Mucosa of rectum (tissue), 2 donors: ENCODE data around the gene RAD51B.
A peak's percentile ranks its signal among the peaks of the same experiment; 100 is the strongest.

ENCODE experiments used
- H3K27ac ChIP-seq, 2 donors: one replicate each; pipeline ENCODE4 v1.7.0; 2013; ENCODE audit warnings: inconsistent platforms in 2 of 2, low read depth in 2 of 2, low read length in 2 of 2
- H3K27me3 ChIP-seq, 2 donors: one replicate each; pipeline ENCODE4 v1.7.0; 2013; ENCODE audit warnings: low read length in 2 of 2; ENCODE audit not compliant: control insufficient read depth in 2 of 2, insufficient read depth in 2 of 2
- H3K36me3 ChIP-seq, 2 donors: one replicate each; pipeline ENCODE4 v1.7.0; 2013; ENCODE audit warnings: low read length in 2 of 2; ENCODE audit not compliant: control insufficient read depth in 2 of 2, insufficient read depth in 2 of 2
- H3K4me1 ChIP-seq, 2 donors: one replicate each; pipeline ENCODE4 v1.7.0; 2013; ENCODE audit warnings: low read length in 2 of 2, mild to moderate bottlenecking in 1 of 2; ENCODE audit not compliant: control insufficient read depth in 2 of 2, insufficient read depth in 2 of 2
- H3K4me3 ChIP-seq, 2 donors: one replicate each; pipeline ENCODE4 v1.7.0; 2013; ENCODE audit warnings: low read length in 2 of 2
- H3K9ac ChIP-seq, 2 donors: one replicate each; pipeline ENCODE4 v1.7.0; 2013; ENCODE audit warnings: low read length in 2 of 2, low read depth in 1 of 2, mild to moderate bottlenecking in 1 of 2
- H3K9me3 ChIP-seq, 2 donors: one replicate each; pipeline ENCODE4 v1.7.0; 2013; ENCODE audit warnings: low read length in 2 of 2; ENCODE audit not compliant: control insufficient read depth in 2 of 2
- donor health status: healthy.
- donor health status: Normal muscosa, but diverticular disease.

RAD51B gene

DNA sequence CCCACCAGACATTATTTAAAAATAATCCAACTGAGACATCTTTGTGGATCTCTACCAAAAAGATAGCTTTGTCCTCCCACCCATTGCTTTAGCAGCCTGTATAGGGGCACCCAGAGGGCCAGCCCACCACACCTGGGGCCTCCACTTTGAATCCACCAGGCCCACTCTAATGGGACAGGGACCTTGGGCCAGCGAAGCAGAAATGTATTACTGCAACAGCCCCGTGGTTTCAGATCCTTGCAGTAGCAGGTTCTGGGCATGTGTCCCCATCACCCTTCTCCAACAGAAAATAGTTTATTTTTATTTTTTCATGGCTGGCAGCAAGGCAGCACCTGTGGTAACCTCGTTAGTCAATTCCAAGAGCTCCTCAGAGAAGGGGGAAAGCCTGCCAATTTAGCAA, 754.9 kb downstream of the RAD51B start:
- no peaks in the 10 kb centered on the region for H3K36me3 ChIP-seq
- H3K4me3 ChIP-seq, result no peak overlapping the region
- no peaks in the 10 kb centered on the region for H3K9me3 ChIP-seq
- H3K27ac ChIP-seq, result no peak overlapping the region
- H3K9ac ChIP-seq, result no peak overlapping the region
- H3K27me3 ChIP-seq, result no peaks in the 10 kb centered on the region
- H3K4me1 ChIP-seq, result peaks cover 5 to 6% of the 10 kb centered on the region in 2 donors

DNA sequence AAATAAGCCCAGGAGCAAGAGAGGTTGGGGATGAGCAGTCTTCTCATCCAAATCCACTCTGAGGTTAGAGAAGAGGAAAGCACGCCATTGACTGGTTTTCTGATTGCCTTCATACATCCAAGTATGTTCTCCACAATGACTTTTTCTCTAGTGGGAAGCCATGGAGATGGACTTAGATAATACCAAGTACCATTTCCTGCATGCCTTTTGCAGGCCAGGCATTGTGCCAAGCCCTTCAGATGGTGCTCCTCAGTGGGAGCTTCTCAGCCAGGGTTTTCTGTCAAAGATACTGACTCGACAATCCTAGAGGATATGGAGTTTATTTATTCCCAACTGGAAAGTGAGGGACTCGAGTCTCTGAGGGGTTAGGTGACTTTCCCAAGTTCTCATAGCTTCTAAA, 755.3 kb downstream of the RAD51B start:
- Histone ChIP-seq H3K4me1 (peaks cover 3 to 5% of the 10 kb centered on the region in 2 donors), H3K27ac (peak overlapping the region in 1 of 2 donors; percentile 4)

DNA sequence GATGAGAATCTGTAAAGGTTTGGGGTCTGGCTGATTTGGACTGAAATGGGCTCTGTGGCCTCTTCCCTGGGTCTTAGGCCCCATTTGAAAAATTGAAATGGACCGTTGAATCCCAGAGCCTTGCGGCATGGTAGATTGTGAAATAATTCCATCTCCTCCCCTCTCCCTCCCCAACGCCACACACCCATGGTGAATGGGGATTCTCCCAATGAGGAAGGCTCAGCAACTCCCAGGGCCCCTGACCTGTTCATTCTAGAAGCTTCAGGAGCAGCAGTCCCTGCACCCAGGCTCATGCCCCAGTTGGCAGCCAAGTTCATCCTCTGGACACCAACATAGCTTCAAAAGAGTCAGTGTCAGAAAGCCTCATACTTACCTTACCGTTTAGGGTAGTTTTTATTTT, 755.8 kb downstream of the RAD51B start:
- no peaks in the 10 kb centered on the region for H3K27me3 ChIP-seq
- H3K4me3 ChIP-seq, result no peak overlapping the region
- peak overlapping the region in 1 of 2 donors; percentile 4 for H3K27ac ChIP-seq
- peaks cover 0 to 5% of the 10 kb centered on the region in 2 donors for H3K4me1 ChIP-seq
- no peaks in the 10 kb centered on the region for H3K36me3 ChIP-seq
- no peaks in the 10 kb centered on the region for H3K9me3 ChIP-seq
- H3K9ac ChIP-seq, result no peak overlapping the region

More for the DNA sequence above, 755.3 kb downstream of the RAD51B start:
- H3K9ac ChIP-seq, result no peak overlapping the region
- no peaks in the 10 kb centered on the region for H3K36me3 ChIP-seq
- H3K9me3 ChIP-seq, result no peaks in the 10 kb centered on the region
- H3K4me3 ChIP-seq, result no peak overlapping the region
- no peaks in the 10 kb centered on the region for H3K27me3 ChIP-seq

DNA sequence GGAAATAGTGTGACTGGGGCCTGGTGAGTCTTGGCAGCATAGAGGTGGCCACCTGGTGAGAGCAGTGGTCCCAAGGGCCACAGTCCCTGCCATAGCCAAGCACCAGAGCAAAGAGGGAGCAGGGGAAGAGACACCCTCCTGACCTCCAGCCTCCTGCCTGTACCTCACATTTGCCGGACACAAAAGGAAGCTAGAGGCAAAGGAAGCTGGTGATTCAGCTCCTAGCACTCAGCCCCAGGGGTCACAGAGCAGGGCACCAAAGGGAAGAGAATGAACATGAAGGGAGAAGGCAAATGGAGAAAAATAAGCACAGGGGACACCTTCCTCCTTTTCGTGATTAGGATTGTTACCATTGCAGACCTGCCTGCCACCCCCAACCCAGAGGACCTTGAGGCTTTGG, 756.5 kb downstream of the RAD51B start:
- Histone ChIP-seq H3K9me3 (no peaks in the 10 kb centered on the region), H3K27ac (no peak overlapping the region), H3K4me3 (no peak overlapping the region), H3K9ac (no peak overlapping the region), H3K36me3 (no peaks in the 10 kb centered on the region), H3K4me1 (peaks cover 0 to 5% of the 10 kb centered on the region in 2 donors), H3K27me3 (no peaks in the 10 kb centered on the region)

DNA sequence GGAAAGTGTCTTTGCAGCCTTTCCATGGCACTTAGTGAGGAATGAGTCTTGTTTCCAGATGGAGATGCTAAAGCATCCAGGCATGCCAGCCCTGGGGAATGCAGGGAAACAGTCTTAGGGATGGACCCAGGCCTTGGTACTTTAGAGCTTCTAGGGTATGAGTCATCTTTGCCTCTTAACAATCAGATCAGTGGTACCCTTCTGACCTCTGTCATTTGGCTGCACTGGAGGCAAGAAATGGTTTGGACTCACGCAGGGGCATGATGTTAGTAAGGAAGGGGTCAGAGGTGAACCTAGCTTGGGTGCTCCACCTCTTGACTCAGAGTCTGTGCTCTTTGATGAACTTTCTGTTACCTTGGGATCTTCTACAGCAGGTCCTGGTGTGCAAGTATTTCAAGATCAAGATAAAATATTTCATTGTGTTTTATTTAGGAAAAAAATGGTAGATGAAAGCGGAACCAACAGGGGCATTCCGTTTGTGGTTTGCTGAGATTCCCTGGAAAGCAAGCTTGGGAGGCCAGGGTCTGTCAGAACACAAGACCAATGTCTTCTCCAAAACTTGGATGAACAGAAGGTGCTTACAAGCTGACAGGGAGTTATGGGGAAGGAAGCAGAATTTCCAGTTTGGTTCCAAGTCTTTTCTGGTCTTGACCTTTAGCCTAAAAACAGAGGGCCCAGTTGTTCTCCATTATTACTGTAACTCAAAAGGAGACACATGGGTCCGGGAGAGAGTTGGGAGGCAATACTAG, 757.1 kb downstream of the RAD51B start:
- Histone ChIP-seq H3K4me3 (no peak overlapping the region), H3K27ac (no peak overlapping the region), H3K9ac (no peak overlapping the region), H3K4me1 (peaks cover 0 to 5% of the 10 kb centered on the region in 2 donors), H3K27me3 (no peaks in the 10 kb centered on the region), H3K36me3 (no peaks in the 10 kb centered on the region), H3K9me3 (no peaks in the 10 kb centered on the region)

DNA sequence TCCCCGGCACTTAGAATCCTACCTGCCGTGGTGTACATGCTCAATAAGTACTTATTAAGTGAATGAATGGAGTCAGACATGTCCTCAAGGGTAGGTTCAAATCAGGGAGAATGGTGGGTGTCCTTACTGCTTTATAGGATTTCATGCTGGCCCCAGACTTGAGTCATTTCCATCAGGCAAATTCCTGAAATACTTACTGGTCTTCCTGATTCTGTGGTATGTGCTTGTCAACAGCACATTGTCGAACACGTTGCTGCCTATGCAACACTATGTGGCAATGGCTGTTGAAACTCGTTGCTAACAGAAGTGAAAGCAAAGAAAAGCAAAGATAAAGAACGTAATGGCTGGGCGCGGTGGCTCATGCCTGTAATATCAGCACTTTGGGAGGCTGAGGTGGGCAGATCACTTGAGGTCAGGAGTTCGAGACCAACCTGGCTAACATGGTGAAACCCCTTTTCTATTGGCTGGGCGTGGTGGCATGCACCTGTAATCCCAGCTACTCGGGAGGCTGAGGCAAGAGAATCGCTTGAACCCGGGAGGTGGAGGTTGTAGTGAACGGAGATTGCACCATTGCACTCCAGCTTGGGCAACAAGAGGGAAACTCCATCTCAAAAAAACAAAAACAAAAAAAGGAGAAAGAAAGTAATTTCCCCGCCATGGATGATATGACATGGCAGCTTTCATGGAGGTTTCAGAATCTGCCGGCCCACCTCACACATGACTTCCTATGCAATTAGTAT, 758.4 kb downstream of the RAD51B start:
- H3K4me1 ChIP-seq, result peaks cover 0 to 5% of the 10 kb centered on the region in 2 donors
- no peak overlapping the region for H3K4me3 ChIP-seq
- no peaks in the 10 kb centered on the region for H3K9me3 ChIP-seq
- H3K27me3 ChIP-seq, result no peaks in the 10 kb centered on the region
- H3K27ac ChIP-seq, result peak overlapping the region; percentile 7 to 13
- H3K9ac ChIP-seq, result no peak overlapping the region
- H3K36me3 ChIP-seq, result no peaks in the 10 kb centered on the region

DNA sequence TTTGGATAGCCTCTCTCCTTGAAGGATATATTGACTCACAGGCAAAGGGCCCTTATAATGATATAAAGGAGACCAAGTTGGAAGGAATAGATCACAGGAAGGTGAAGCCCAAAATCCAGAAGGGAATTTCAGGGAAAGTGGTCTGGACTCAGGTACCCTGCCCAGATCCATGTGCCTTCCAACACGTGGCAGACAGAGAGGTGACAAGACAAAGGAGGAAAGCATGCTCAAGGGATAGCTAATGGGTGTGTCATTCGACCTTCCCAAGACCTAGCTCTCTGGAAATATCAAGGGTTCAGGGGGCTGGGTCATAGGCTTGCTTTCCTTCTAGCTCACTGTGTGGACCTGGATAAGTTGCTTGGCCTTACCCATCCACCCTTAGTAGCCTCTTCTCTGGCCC, 759.0 kb downstream of the RAD51B start:
- Histone ChIP-seq H3K9me3 (no peaks in the 10 kb centered on the region), H3K4me1 (peaks cover 0 to 5% of the 10 kb centered on the region in 2 donors), H3K9ac (no peak overlapping the region), H3K4me3 (no peak overlapping the region), H3K36me3 (no peaks in the 10 kb centered on the region), H3K27ac (no peak overlapping the region), H3K27me3 (no peaks in the 10 kb centered on the region)

DNA sequence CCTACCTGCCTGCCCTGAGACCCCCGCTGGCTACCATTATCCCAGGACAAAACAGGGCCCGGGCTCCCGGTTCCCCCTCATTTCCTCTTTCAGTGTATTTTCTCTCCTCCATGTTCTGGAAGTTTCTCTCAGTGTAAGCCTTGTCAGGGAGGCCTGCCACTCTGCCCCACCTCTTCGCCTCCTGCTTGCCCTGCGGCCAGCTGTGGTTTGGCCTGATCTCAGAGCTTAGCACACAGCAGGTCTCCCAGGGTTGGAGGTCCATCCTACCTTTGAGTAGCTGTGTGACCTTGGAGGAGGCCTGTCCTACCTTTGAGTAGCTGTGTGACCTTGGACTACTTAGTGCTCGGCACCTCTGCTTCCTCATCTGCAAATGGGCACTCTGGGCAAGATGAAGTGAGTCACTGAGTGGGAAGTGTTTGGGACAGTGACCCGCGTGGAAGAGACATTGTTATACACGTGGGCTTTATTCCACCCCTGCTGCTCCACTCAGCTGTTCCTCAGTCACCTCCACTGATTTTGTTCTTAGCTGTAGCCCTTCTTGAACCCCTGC, 760.6 kb downstream of the RAD51B start:
- Histone ChIP-seq H3K27ac (peak overlapping the region in 1 of 2 donors; percentile 12), H3K27me3 (no peaks in the 10 kb centered on the region)

DNA sequence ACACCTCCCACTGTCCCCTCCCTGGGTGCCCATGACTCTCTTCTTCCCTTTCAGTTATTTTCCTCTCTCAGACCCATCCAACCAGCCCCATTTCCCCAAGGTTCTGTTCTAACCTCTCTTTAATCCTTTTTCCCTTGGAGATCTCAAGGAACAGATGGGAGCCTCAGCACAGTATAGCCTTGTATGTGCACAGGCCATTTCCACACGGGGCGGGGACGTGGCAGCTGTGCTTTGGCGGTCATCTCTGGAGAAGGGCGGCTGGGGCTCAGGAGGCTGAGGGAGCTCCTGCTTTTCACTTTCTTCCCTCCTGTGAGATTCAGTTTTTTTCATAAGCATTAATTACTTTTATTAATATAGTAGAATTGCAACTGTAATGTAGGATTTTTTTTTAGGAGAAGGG, 761.1 kb downstream of the RAD51B start:
- H3K4me3 ChIP-seq, result no peak overlapping the region
- peak overlapping the region in 1 of 2 donors; percentile 12 for H3K27ac ChIP-seq
- H3K36me3 ChIP-seq, result no peaks in the 10 kb centered on the region
- H3K9me3 ChIP-seq, result no peaks in the 10 kb centered on the region
- no peak overlapping the region for H3K9ac ChIP-seq
- H3K4me1 ChIP-seq, result peaks cover 0 to 5% of the 10 kb centered on the region in 2 donors
- no peaks in the 10 kb centered on the region for H3K27me3 ChIP-seq

More for the DNA sequence above, 760.6 kb downstream of the RAD51B start:
- Histone ChIP-seq H3K9me3 (no peaks in the 10 kb centered on the region), H3K4me1 (peaks cover 0 to 5% of the 10 kb centered on the region in 2 donors), H3K36me3 (no peaks in the 10 kb centered on the region), H3K9ac (no peak overlapping the region), H3K4me3 (no peak overlapping the region)
